Hematopoietic multipotent progenitor cell treated with erythropoietin and hydrocortisone succinate and interleukin-3 and kit ligand, for 15 days (in vitro differentiated cells): ENCODE data around the gene PRDM16.

Experiments
- DNase-seq: peaks from one replicate; pipeline ENCODE4 v3.0.0-alpha.2; 2015; ENCODE audit warnings: low spot score

The PRDM16 gene

DNA sequence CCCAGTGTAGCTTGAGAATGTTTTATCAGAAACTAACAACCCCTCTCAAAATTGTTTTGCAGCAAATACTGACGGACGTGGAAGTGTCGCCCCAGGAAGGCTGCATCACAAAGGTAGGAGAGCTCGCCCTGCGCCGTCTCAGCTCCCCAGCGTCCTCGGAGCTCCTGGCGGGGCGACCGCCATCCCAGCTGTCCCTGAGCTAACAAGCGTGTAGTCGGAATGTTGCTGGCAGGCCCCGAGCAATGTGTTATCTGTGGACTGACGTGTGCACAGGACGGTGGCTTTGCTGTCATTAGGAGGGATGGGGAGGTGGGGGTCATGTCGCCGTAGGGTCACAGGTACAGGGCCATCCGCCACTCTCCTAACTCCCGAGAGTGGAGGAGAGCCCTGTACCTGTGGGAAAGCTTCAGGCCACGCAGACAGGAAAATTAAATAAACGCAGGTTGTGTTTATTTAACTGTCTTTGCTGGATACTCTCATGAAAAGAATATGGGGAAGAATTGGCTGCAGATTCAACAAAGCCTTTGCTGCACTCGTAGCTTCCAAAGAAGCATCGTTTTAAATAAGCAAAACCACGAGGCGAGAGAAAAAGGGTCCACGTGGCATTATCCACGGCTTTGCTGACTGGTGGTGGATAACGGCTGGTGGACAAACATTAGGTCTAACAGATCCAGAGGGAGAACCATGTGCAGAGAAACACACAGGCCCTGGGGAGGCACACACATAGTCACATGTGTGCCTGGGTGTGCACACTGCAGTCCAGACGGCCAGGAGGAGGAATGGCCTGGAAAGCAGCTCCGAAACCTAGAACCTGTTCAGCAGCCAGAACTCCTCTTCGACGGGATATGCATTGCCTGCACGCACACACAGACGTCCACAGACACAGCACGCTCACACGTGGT, 175.3 kb downstream of the PRDM16 start:
- no peak for DNase-seq

- no peak for DNase-seq
Observed at GRCh38 chr1:3244927-3245315, 175.9 kb downstream of the PRDM16 start.

GRCh38 chr1:3245344-3245743, 176.3 kb downstream of the PRDM16 start:
- no peak for DNase-seq

DNA sequence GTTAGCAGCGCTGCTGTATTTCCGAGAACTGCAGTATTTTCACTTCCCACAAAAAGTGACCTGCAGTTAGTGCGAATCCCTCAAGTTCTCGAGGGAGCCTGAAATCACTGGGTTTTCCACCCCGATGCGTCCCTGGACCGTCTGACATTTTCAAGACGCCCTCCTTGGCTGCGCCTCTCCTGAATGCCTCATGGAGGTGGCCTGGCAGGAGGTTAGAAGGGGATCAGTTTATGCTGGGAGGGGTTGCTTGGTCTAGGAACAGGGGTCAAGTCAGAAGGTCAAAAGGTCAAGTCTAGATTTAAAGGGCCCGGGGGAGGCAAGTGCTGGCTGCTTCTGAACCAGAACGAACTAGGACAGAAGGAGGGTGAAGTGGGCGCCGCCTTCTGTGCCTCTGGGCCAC, 176.8 kb downstream of the PRDM16 start:
- DNase-seq = no peak

GRCh38 chr1:3246251-3246650, 177.2 kb downstream of the PRDM16 start:
- no peak for DNase-seq

DNA sequence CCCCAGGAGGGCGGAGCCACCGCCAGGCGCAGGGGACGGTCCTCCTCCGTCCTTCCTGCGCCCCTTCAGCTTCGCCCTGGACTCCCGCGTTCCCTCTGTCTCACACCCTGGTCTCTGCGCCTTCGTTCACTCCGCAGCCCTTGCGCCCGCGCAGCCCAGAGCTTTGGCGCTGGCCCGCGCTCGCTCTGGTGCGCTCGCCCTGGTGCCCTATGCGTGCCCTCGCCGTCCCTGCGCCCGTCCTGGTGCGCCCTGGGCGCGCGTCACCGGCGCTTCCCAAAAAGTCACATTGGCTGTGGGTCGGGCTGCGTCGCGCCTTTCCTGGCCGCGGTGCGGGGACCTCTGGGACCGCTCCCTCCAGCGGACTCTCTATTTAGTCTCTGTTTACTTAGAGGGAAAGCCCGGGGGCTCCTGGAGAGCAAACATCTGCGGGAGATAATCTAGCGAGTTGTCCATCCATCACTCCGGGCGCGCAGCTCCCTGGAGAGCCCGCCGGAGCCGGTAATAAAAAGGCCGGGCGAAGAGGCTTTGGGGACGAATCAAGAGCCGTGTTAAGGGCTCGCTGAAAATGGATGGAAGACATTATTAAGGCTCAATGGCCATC, 178.6 kb downstream of the PRDM16 start:
- no peak for DNase-seq

DNA sequence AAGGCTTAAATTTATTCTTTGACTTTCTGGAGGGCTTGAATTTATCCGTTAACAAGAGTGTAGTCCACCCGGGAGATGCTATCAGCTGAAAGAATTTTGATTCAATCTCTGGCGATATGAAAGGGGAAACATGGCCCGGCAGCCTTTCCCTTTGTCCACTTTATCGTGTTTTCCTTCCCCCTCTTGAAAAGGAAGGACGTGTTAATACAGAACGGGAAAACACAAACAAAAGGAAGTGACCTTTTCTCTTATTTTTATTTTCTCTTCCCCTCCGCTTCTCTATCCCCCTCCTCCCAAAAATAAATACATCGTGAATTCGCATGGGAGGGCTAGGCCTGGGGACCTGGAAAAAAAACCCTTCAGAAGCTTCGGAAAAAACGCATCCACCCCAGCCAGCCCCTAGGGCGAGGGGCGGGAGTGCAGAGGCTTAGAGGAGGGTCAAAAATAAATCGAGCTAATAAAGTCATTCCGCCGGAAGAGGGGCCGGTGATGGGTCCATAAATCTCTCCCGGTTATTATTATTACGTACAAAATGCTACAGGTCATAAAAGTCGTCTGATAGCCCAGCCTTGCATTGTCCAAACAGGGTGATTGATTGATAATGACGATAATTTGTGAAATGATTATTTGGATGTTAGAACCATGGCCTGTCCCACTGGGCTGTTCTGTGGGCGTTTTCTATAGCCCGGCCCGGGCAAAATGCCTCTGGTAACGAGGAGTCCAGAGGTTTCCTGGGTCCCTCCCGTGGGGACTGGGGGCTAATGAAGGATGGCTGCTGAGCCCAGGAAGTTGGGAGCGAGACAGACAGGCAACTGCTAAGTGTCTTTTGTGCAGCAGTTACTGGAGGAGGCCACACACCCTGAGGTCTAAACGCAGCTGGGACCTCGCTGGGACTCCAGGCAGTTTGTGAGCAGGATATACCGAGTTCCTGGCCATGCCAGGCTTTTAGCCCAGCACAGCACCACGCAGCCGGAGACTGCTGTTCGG, 179.4 kb downstream of the PRDM16 start:
- DNase-seq = no peak

DNA sequence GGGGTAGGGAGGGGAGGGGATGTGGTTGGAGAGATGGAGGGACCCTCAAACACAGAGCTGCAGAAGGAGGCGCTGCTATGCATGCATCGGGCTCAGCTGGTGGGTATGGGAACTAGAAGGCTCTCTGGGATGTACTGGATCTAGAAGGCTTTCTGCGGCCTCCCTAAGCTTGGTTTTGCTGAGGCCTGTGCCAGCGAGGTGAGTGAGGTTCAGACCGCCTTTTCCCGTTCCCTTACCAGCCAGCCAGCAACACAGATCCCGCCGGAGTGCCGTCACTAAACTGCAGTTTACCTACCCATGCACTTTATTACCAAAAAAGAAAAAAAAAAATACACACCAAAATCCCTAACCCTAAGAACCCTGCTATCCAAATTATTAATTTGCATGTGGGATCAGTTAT, 180.2 kb downstream of the PRDM16 start:
- no peak for DNase-seq

- DNase-seq = no peak
Observed at GRCh38 chr1:3249631-3250501, 180.9 kb downstream of the PRDM16 start.

GRCh38 chr1:3250624-3251023, 181.6 kb downstream of the PRDM16 start:
- DNase-seq = no peak

GRCh38 chr1:3251099-3251806, 182.2 kb downstream of the PRDM16 start:
- no peak for DNase-seq

DNA sequence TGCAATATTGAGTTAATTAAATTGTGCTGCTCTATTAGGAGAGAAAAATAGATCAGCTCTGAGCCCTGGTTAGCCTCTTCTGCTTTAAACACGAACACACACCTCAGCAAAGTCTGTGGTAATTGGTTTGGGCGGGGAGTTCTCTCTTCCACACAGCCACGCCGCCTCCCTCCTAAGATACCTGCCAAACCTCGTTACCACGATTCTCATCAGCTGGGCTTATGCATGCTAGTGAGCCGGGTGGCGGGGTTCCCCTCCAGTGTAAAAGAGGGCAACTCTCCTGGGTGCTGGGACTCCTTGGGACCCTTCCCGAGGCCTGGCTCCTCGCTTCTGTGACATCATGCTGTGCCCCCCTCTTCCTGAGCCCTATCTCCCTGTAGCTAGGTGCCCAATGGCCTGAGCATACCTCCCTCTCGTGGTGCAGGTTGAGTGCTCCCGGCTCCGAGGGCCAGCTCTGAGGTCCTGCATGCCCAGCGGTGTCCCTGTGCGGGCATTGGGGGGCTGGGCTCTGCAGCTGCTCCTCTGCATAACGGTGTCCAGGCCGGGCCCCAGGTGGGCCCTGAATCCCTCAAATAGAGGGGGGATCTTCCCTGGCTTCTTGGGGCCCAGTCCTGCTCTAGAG, 182.9 kb downstream of the PRDM16 start:
- no peak for DNase-seq

- DNase-seq = no peak
Observed at GRCh38 chr1:3255680-3256079, 186.7 kb downstream of the PRDM16 start.

- DNase-seq = no peak
Observed at GRCh38 chr1:3257788-3258187, 188.8 kb downstream of the PRDM16 start.

DNA sequence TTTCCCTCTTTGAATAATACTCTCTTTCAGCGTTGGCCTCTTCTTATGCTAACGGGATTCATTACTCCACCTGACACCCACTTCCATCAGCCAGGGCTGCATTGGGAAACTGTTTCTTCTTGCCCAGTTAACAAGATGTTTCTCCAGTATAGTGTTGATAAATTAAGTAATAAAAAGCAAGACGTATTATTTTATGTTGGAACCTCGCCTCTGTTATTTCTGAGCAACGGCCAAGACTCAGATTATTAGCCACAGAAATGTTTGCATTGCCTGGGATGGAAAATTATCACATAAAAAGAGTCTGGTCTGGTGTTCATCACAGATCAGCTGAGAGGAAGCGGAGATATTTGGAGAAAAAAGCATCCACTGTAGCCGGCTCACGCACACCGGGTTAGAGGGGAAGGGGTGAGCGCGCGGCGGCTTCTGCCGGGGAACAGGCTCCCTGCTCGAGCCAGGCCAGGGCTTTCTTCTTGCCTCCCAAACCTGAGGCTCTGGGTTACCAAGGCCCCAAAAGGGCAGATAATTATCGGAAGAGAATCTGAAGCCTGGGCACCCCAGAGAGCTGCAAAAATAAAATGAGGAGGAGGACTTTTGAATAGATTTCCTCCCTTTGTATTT, 189.5 kb downstream of the PRDM16 start:
- no peak for DNase-seq

DNA sequence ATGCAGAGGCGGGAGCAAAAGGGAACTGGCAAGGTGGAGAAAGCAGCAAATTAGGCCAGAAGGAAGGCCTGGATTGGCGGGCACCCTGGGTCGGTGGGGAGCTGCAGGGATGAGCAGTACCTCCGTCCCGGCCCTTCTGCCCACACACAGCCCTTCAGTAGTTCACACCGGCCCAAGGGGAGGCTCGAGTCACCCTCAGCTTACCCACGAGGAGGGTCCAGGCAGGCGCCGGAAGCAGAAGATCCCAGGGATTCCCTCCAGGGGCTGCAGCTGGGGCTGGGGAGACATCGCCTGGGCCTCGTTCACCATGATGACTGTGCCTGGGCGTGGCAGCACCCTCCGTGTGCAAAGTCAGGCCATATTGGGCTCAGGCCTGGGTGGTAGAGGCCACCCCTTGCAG, 190.0 kb downstream of the PRDM16 start:
- DNase-seq = no peak

DNA sequence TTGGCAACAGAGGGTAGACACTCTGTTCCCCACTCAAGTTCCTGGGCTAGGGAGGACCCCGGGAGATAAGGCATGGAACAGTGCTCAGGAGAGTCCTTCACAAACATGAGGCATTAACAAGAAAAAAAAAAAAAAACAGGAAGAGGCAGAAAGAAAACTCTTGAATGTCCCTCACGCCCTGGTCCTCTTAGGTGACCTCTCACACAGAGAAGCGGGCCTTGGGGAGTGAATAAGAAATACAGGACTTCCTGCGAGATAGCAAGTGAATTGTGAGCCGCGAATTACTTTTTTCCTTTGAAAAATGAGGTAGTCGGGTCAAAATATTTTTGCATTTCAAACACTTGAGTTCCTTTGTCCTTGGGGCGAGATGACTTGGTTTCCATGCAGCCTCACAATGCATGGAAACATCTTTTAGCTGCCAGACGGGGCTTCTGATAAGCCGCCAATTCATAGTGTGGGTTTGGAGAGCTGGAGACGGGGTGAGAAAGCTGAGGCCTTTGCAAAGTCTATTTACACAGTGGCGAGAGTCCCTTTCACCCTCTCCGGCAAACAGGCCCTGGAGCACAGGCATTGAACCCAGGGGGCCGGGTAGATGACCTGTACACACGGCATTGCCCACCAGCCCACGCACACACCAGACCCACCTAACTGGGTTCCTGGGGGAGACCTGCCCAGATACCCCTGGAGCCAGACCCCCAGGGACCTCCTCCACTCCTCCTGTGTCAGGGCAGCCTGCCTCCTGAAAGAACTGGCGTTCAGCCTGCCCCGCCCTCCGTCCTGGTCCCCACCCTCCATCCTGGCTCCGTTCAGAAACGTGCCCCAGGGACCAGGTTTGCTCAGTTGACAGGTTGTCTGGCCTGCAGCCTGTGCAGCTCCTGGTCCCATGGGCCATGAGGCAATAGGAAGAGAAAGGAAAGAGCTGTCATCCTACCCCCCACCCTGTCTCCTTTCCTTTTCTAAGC, 192.3 kb downstream of the PRDM16 start:
- no peak for DNase-seq

DNA sequence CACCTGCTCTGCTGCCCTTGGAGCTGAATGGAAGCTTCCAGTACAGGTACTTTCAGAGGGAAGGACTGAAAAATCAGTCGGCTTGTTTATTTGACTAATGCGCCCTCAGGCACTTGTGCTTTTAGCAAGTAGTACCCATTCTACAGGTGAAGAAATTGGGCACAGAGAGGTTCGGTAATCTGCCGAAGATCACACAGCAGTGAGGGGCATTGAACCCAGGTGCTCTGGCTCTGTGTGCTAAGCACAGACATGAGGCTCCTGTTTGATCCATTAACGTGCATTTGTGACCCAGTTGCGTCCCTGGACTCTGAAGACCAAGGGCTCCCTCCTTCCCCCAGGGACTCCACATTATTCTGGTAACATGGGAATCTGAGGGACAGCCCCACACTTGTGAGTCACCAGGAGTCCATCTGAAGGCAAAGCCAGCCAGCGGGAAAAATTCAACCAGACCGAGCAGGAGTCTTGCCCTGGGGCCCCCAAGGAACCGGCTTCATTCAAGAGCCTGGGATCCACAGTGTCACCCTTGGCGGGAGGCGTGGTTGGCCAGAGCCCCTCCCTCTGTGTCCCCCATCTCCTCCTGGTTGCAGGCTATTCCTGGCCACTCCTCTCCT, 193.1 kb downstream of the PRDM16 start:
- no peak for DNase-seq
